ENCODE results near the gene SUSD4.
A peak's percentile ranks its signal among the peaks of the same experiment; 100 is the strongest.
"Not testable (repeated sequence)": the region's sequence is repeated elsewhere in the genome, so short reads cannot be mapped to it uniquely, and the experiment has no call there.

SUSD4 gene

GRCh38 chr1:223256034-223256433 is 107.9 kb downstream of the SUSD4 start:
- H3K27ac ChIP-seq = no peak overlapping the region
- H3K36me3 ChIP-seq (ENCODE audit: insufficient read depth) = no peaks in the 10 kb centered on the region
- H4K20me1 ChIP-seq (ENCODE audit: insufficient read depth) = no peaks in the 10 kb centered on the region
- no peak overlapping the region for H3K9ac ChIP-seq
- no peak for TF ChIP-seq CTCF (conservative IDR thresholded peaks at IDR 0.05; ENCODE audit: low read depth, low read length)
- no peak overlapping the region for H2AFZ ChIP-seq (ENCODE audit: low read depth)
- no peaks in the 10 kb centered on the region for H3K27me3 ChIP-seq (ENCODE audit: insufficient read depth, low read depth)
- no peaks in the 10 kb centered on the region for H3K4me1 ChIP-seq (ENCODE audit: low read depth, poor library complexity, severe bottlenecking)
- H3K4me2 ChIP-seq = no peak overlapping the region
- no peak overlapping the region for H3K4me3 ChIP-seq (IDR thresholded peaks at IDR 0.05; ENCODE audit: insufficient read depth, low read depth, low read length)
- no peaks in the 10 kb centered on the region for H3K79me2 ChIP-seq (ENCODE audit: insufficient read depth, low read depth)

- no peak overlapping the region for H3K4me2 ChIP-seq
- H3K36me3 ChIP-seq (ENCODE audit: insufficient read depth) = no peaks in the 10 kb centered on the region
- H3K9ac ChIP-seq = no peak overlapping the region
- H3K79me2 ChIP-seq (ENCODE audit: insufficient read depth, low read depth) = no peaks in the 10 kb centered on the region
- no peak for TF ChIP-seq CTCF (conservative IDR thresholded peaks at IDR 0.05; ENCODE audit: low read depth, low read length)
- no peak overlapping the region for H2AFZ ChIP-seq (ENCODE audit: low read depth)
- no peak overlapping the region for H3K27ac ChIP-seq
- no peak overlapping the region for H3K4me3 ChIP-seq (IDR thresholded peaks at IDR 0.05; ENCODE audit: insufficient read depth, low read depth, low read length)
- H3K4me1 ChIP-seq (ENCODE audit: low read depth, poor library complexity, severe bottlenecking) = peaks cover 14% of the 10 kb centered on the region
- H4K20me1 ChIP-seq (ENCODE audit: insufficient read depth) = no peaks in the 10 kb centered on the region
- no peaks in the 10 kb centered on the region for H3K27me3 ChIP-seq (ENCODE audit: insufficient read depth, low read depth)
Measured at GRCh38 chr1:223253916-223254315, 110.1 kb downstream of the SUSD4 start.

- H3K4me2 ChIP-seq; H3K9ac ChIP-seq; H3K27me3 ChIP-seq (ENCODE audit: insufficient read depth, low read depth); H3K79me2 ChIP-seq (ENCODE audit: insufficient read depth, low read depth); H3K4me3 ChIP-seq (IDR thresholded peaks at IDR 0.05; ENCODE audit: insufficient read depth, low read depth, low read length); H4K20me1 ChIP-seq (ENCODE audit: insufficient read depth); H3K27ac ChIP-seq; H2AFZ ChIP-seq (ENCODE audit: low read depth); H3K36me3 ChIP-seq (ENCODE audit: insufficient read depth): not testable (repeated sequence)
- peaks cover 34% of the 10 kb centered on the region for H3K4me1 ChIP-seq (ENCODE audit: low read depth, poor library complexity, severe bottlenecking)
Measured at GRCh38 chr1:223251387-223251786, 112.6 kb downstream of the SUSD4 start.

GRCh38 chr1:223250632-223251015 is 113.4 kb downstream of the SUSD4 start:
- H3K4me3 ChIP-seq (IDR thresholded peaks at IDR 0.05; ENCODE audit: insufficient read depth, low read depth, low read length) = no peak overlapping the region
- no peaks in the 10 kb centered on the region for H3K36me3 ChIP-seq (ENCODE audit: insufficient read depth)
- no peak overlapping the region for H3K4me2 ChIP-seq
- H3K79me2 ChIP-seq (ENCODE audit: insufficient read depth, low read depth) = no peaks in the 10 kb centered on the region
- H4K20me1 ChIP-seq (ENCODE audit: insufficient read depth) = no peaks in the 10 kb centered on the region
- no peak for TF ChIP-seq CTCF (conservative IDR thresholded peaks at IDR 0.05; ENCODE audit: low read depth, low read length)
- peaks cover 38% of the 10 kb centered on the region for H3K4me1 ChIP-seq (ENCODE audit: low read depth, poor library complexity, severe bottlenecking)
- no peak overlapping the region for H3K9ac ChIP-seq
- H3K27ac ChIP-seq = no peak overlapping the region
- H3K27me3 ChIP-seq (ENCODE audit: insufficient read depth, low read depth) = no peaks in the 10 kb centered on the region
- H2AFZ ChIP-seq (ENCODE audit: low read depth) = no peak overlapping the region

- H3K4me2 ChIP-seq = peak overlapping the region; percentile 89; the same call in 1 of the 2 replicates
- H3K36me3 ChIP-seq (ENCODE audit: insufficient read depth) = no peaks in the 10 kb centered on the region
- H4K20me1 ChIP-seq (ENCODE audit: insufficient read depth) = no peaks in the 10 kb centered on the region
- H3K9ac ChIP-seq = no peak overlapping the region
- no peak overlapping the region for H3K27ac ChIP-seq
- H3K4me3 ChIP-seq (IDR thresholded peaks at IDR 0.05; ENCODE audit: insufficient read depth, low read depth, low read length) = no peak overlapping the region
- no peaks in the 10 kb centered on the region for H3K79me2 ChIP-seq (ENCODE audit: insufficient read depth, low read depth)
- H3K4me1 ChIP-seq (ENCODE audit: low read depth, poor library complexity, severe bottlenecking) = peaks cover 44% of the 10 kb centered on the region
- no peak for TF ChIP-seq CTCF (conservative IDR thresholded peaks at IDR 0.05; ENCODE audit: low read depth, low read length)
- no peak overlapping the region for H2AFZ ChIP-seq (ENCODE audit: low read depth)
- H3K27me3 ChIP-seq (ENCODE audit: insufficient read depth, low read depth) = no peaks in the 10 kb centered on the region
Measured at GRCh38 chr1:223249854-223250631, 113.9 kb downstream of the SUSD4 start.
